ENCODE measurements around the gene ITFG2. TPM values are rescaled to one million over a fixed set of nuclear protein-coding genes. Genes with fewer than 3 reads are reported as not detected.

Gene ITFG2
- total and polyA plus RNA-seq, 2 of the 13 experiments (the other 11 are each of a cell fraction or from before 2014, with no cell fraction given), result 14.8 to 15.5 TPM

DNA sequence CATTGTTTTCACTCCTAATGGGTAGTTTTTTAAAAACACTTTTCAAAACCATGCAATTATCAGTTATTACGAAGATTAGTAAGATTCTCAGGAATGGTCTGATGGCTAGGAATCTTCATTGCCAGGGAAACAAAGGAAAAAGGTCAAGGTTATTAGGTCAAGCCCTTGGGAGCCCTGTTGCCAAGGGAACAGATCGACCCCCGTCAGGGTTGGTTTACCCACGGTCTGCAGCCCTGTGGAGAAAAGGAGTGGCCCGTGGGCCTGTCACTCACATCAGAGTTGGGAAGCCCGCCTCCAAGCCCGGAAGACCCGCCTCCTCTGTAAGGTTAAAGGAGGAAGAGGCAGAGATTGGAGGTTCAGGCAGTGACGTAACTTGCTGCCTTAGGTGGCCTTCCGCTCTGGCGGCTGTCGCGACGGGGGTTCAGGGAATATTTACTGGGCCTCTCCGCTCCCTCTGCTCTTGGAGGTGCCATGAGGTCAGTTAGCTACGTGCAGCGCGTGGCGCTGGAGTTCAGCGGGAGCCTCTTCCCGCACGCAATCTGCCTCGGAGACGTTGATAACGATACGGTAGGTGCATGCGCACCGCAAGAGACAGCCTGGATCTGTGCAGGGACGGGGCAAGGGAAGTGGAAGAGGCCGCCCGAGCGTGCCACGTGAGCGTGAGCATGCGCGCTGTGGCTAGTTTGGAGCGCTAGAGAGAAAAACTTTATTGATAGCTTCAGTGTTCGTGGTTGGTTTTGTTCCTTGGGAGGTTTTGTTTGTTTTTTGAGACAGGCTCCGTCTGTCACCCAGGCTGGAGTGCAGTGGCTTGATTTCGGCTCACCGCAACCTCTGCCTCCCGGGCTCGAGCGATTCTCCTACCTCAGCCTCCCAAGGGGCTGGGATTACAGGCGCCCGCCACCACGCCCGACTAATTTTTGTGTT, at the start of gene ITFG2 (continued):
- TF ChIP-seq ZKSCAN1 (IDR thresholded peaks at IDR 0.05; ENCODE audit: low read length), result peak; percentile 86; the same call in 1 of the 2 replicates
- TF ChIP-seq ZNF224 (CRISPR knock-in tag; IDR thresholded peaks at IDR 0.05), result no peak
- TF ChIP-seq PAF1 (CRISPR knock-in tag; IDR thresholded peaks at IDR 0.05), result no peak
- peak; percentile 98 for TF ChIP-seq FOXC1 (CRISPR knock-in tag; IDR thresholded peaks at IDR 0.05; ENCODE audit: borderline replicate concordance)
- peak; percentile 64 for TF ChIP-seq DRAP1 (CRISPR knock-in tag; IDR thresholded peaks at IDR 0.05)
- peak; percentile 59; the same call in 1 of the 2 replicates for TF ChIP-seq KLF11 (CRISPR knock-in tag; IDR thresholded peaks at IDR 0.05)
- TF ChIP-seq MBNL3 (CRISPR knock-in tag; conservative IDR thresholded peaks at IDR 0.05), result no peak
- TF ChIP-seq GLI4 (CRISPR knock-in tag; IDR thresholded peaks at IDR 0.05; ENCODE audit: borderline replicate concordance), result no peak
- TF ChIP-seq, protein P1, sequence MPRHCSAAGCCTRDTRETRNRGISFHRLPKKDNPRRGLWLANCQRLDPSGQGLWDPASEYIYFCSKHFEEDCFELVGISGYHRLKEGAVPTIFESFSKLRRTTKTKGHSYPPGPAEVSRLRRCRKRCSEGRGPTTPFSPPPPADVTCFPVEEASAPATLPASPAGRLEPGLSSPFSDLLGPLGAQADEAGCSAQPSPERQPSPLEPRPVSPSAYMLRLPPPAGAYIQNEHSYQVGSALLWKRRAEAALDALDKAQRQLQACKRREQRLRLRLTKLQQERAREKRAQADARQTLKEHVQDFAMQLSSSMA (CRISPR knock-in tag; IDR thresholded peaks at IDR 0.05), result peak; percentile 64
- TF ChIP-seq RBAK (CRISPR knock-in tag; IDR thresholded peaks at IDR 0.05), result no peak
- TF ChIP-seq ZNF441 (CRISPR knock-in tag; IDR thresholded peaks at IDR 0.05; ENCODE audit: borderline replicate concordance), result 0 out of 2 replicates have a peak, but pooled peaks have one; percentile 63
- TF ChIP-seq POGK (CRISPR knock-in tag; conservative IDR thresholded peaks at IDR 0.05), result peak; percentile 96
- TF ChIP-seq SPEN (CRISPR knock-in tag; IDR thresholded peaks at IDR 0.05; ENCODE audit: low read depth), result peak; percentile 97
- TF ChIP-seq, protein P2, sequence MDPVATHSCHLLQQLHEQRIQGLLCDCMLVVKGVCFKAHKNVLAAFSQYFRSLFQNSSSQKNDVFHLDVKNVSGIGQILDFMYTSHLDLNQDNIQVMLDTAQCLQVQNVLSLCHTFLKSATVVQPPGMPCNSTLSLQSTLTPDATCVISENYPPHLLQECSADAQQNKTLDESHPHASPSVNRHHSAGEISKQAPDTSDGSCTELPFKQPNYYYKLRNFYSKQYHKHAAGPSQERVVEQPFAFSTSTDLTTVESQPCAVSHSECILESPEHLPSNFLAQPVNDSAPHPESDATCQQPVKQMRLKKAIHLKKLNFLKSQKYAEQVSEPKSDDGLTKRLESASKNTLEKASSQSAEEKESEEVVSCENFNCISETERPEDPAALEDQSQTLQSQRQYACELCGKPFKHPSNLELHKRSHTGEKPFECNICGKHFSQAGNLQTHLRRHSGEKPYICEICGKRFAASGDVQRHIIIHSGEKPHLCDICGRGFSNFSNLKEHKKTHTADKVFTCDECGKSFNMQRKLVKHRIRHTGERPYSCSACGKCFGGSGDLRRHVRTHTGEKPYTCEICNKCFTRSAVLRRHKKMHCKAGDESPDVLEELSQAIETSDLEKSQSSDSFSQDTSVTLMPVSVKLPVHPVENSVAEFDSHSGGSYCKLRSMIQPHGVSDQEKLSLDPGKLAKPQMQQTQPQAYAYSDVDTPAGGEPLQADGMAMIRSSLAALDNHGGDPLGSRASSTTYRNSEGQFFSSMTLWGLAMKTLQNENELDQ (CRISPR knock-in tag; IDR thresholded peaks at IDR 0.05; ENCODE audit: borderline replicate concordance), result no peak
- no peak for TF ChIP-seq TCF12 (IDR thresholded peaks at IDR 0.05)
- TF ChIP-seq TCF12 (CRISPR knock-in tag; IDR thresholded peaks at IDR 0.05), result no peak; the same call in 1 of the 2 replicates
- peak; percentile 36; the same call in 1 of the 2 replicates for TF ChIP-seq SOX13 (IDR thresholded peaks at IDR 0.05)
- peak in 1 of 2 experiments; percentile 52; a peak in 1 of 4 replicates for TF ChIP-seq SOX13 (CRISPR knock-in tag; conservative IDR thresholded peaks at IDR 0.05 in 1 of 2, IDR thresholded peaks at IDR 0.05 in 1 of 2)
- TF ChIP-seq, protein P3, sequence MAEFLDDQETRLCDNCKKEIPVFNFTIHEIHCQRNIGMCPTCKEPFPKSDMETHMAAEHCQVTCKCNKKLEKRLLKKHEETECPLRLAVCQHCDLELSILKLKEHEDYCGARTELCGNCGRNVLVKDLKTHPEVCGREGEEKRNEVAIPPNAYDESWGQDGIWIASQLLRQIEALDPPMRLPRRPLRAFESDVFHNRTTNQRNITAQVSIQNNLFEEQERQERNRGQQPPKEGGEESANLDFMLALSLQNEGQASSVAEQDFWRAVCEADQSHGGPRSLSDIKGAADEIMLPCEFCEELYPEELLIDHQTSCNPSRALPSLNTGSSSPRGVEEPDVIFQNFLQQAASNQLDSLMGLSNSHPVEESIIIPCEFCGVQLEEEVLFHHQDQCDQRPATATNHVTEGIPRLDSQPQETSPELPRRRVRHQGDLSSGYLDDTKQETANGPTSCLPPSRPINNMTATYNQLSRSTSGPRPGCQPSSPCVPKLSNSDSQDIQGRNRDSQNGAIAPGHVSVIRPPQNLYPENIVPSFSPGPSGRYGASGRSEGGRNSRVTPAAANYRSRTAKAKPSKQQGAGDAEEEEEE (CRISPR knock-in tag; IDR thresholded peaks at IDR 0.05; ENCODE audit: borderline replicate concordance), result no peak
- TF ChIP-seq SRSF1 (optimal IDR thresholded peaks at IDR 0.05; ENCODE audit: low read depth, low read length), result no peak
- no peak for TF ChIP-seq ZNF816 (CRISPR knock-in tag; IDR thresholded peaks at IDR 0.05; ENCODE audit: borderline replicate concordance)
- TF ChIP-seq NBN (conservative IDR thresholded peaks at IDR 0.05), result no peak
- TF ChIP-seq RXRA (CRISPR knock-in tag; IDR thresholded peaks at IDR 0.05), result peak; percentile 89
